Lung (tissue), 12 donors: ENCODE data around the gene ARL8A. TPM values are rescaled to one million over a fixed set of nuclear protein-coding genes. Genes with fewer than 3 reads are reported as not detected.
"Not testable (repeated sequence)": the region's sequence is repeated elsewhere in the genome, so short reads cannot be mapped to it uniquely, and the experiment has no call there.

Source experiments
- ATAC-seq: fragments of 200-7000 bp; cut with Tn5 transposase; one replicate; pipeline ENCODE4 v1.9.1; 2020; ENCODE audit warnings: moderate number of reproducible peaks; ENCODE audit not compliant: insufficient read depth, low FRiP score
- DNase-seq, 3 donors: peaks; one replicate each; pipeline ENCODE4 v3.0.0-alpha.2; 2013 to 2017
- H3K27ac ChIP-seq, 2 donors: one replicate each; pipeline ENCODE4 v1.5.1; 2013; ENCODE audit warnings: mild to moderate bottlenecking in 2 of 2, moderate library complexity in 2 of 2, control low read depth in 1 of 2, inconsistent platforms in 1 of 2, low read depth in 1 of 2, low read length in 1 of 2
- H3K27me3 ChIP-seq, 3 donors: one replicate each; pipeline ENCODE4 v1.5.1; 2013; ENCODE audit warnings: low read length in 2 of 3; ENCODE audit not compliant: control insufficient read depth in 3 of 3, insufficient read depth in 3 of 3
- H3K36me3 ChIP-seq, 4 donors: one replicate each; pipeline ENCODE4 v1.5.1; 2013; ENCODE audit warnings: low read length in 4 of 4, mild to moderate bottlenecking in 1 of 4, moderate library complexity in 1 of 4; ENCODE audit not compliant: control insufficient read depth in 4 of 4, insufficient read depth in 4 of 4
- H3K4me1 ChIP-seq, 5 donors: one replicate each; pipeline ENCODE4 v1.5.1; 2013; ENCODE audit warnings: low read length in 5 of 5, mild to moderate bottlenecking in 2 of 5, moderate library complexity in 1 of 5; ENCODE audit not compliant: control insufficient read depth in 5 of 5, insufficient read depth in 5 of 5
- H3K4me3 ChIP-seq: one replicate; pipeline ENCODE4 v1.5.1; 2013; ENCODE audit warnings: mild to moderate bottlenecking, control low read depth, moderate library complexity
- H3K9ac ChIP-seq, 2 donors: one replicate each; pipeline ENCODE4 v1.5.1; 2013; ENCODE audit warnings: low read length in 2 of 2, control low read depth in 1 of 2; ENCODE audit not compliant: insufficient read depth in 1 of 2
- H3K9me3 ChIP-seq, 4 donors: one replicate each; pipeline ENCODE4 v1.5.1; 2013; ENCODE audit warnings: low read length in 3 of 4, mild to moderate bottlenecking in 1 of 4, moderate library complexity in 1 of 4; ENCODE audit not compliant: control insufficient read depth in 4 of 4, insufficient read depth in 3 of 4
- CTCF ChIP-seq: IDR thresholded peaks from 2 replicates; pipeline ENCODE4 v1.5.1; 2012; ENCODE audit warnings: mild to moderate bottlenecking; ENCODE audit errors: control extremely low read depth, extremely low read depth
- WGBS, 2 donors: extraction: QIAGEN DNeasy Blood & Tissue Kit; methylation state at CpG; one replicate each; pipeline ENCODE4 v1.1.7; 2013; 5-methylcytosine and 5-hydroxymethylcytosine counted together
- polyA plus RNA-seq, 2 donors: library from polyadenylated mRNA; stranded (reverse); fragments of 200-250 nt; gene quantifications; one replicate each; pipeline ENCODE4 v1.2.1, GENCODE V29; 2013
- total RNA-seq, 2 donors: library from RNA; depleted of rRNA in 1 of 2; stranded (reverse); fragments of >200 nt in 1 of 2; gene quantifications; one replicate each; pipeline ENCODE4 v1.2.1, GENCODE V29; 2014 to 2021
- donor health status: control.
- donor health status: control.
- donor health status: Bipolar disorder and iron deficiency.
- donor health status: healthy.
- donor health status: DM: yes; HTN: yes; CAD: no.

ARL8A gene
- total and polyA plus RNA-seq, 4 donors, result 27.8 to 82.0 (median 48.8) TPM

DNA sequence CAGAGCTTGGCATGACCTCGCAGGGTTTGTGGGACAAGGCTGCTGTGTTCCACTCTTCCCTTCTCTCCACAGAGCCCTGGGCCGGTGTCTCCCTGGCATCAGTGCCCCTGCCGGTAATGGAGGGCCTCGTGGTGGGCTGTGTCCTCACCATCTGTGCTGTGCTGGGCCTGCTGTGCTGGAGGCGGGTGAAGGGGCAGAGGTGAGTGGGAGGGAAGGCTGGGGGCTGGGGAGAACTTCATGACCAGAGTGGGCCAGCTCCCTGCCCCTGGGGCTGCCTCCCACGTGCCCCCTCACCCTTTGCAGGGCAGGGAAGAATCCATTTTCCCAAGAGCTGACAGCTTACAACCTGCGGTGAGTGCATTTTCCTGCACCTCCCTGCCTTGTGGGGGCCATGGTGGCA, 37.0 kb upstream of the ARL8A start:
- ATAC-seq (no peak), DNase-seq (no peak)
- Histone ChIP-seq H3K36me3 (no peaks in the 10 kb centered on the region), H3K9ac (no peak overlapping the region), H3K4me3 (no peak overlapping the region), H3K27ac (no peak overlapping the region), H3K9me3 (peaks cover 0 to 1% (median 0%) of the 10 kb centered on the region in 4 donors), H3K27me3 (no peaks in the 10 kb centered on the region), H3K4me1 (no peaks in the 10 kb centered on the region)
- WGBS, 2 donors, result 83 to 95% methylated on average over 7 of the region's 7 CpGs
- TF ChIP-seq CTCF, result no peak

DNA sequence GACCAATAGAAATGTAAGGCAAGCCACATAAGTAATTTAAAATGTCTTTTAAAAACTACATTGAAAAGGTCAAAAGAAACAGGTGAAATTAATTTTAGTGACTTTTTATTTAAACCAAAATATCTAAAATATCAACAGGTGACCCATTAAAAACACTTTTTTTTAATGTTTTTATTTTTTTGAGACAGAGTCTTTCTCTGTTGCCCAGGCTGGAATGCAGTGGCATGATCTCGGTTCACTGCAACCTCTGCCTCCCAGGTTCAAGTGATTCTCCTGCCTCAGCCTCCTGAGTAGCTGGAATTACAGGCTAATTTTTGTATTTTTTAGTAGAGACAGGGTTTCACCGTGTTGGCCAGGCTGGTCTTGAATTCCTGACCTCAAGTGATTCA, 36.2 kb upstream of the ARL8A start:
- not testable (repeated sequence) for H3K9ac ChIP-seq, H3K36me3 ChIP-seq, H3K4me3 ChIP-seq, H3K9me3 ChIP-seq, H3K4me1 ChIP-seq, DNase-seq, H3K27me3 ChIP-seq, H3K27ac ChIP-seq, ATAC-seq
- WGBS, 2 donors, result 59 to 80% methylated on average over 2 of the region's 2 CpGs

DNA sequence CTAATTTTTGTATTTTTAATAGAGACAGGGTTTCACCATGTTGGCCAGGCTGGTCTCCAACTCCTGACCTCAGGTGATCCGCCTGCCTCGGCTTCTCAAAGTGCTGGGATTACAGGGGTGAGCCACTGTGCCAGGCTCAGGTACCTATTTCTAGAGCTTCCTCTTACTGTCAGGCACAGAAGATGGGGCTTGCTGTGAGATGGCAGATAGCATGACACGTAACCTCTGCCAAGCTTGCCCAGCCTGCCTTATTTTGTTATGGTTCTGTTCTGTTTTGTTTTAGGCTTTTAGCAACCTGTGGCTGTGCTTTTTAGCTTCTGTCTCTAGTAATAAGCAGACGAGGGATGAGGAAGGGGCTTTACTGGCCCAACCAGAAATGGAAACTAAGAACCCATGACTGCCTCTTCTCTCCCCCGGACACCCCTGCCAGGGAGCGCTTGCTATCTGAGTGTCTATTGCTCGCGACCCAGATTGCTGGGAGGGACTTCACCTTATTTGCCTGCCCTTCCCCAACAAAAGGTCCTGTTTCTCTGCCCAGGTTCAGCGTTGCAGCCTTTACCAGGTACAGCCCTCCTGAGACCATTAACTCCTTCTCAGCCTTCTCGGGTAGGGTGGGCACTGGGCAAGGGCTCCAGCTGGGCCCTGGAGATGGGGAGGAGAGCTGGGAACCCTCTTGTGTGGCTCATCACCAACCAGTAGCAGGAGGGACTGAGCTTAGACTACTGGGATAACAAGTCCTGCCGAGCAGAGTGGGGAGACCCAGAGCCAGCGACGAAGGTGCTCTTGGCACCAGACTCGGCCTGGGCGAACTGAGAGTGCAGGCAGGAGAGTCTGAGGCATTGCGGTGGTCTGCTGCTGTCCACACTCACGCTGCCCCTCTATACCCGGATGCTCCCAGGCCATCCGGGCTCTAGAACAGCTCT, 35.6 kb upstream of the ARL8A start:
- ATAC-seq (no peak), DNase-seq (no peak)
- H3K27ac ChIP-seq, result no peak overlapping the region
- H3K9me3 ChIP-seq, result peaks cover 0 to 1% (median 0%) of the 10 kb centered on the region in 4 donors
- H3K27me3 ChIP-seq, result no peaks in the 10 kb centered on the region
- no peak for TF ChIP-seq CTCF
- H3K36me3 ChIP-seq, result no peaks in the 10 kb centered on the region
- no peaks in the 10 kb centered on the region for H3K4me1 ChIP-seq
- no peak overlapping the region for H3K9ac ChIP-seq
- no peak overlapping the region for H3K4me3 ChIP-seq
- WGBS, 2 donors, result 81 to 87% methylated on average over 19 of the region's 19 CpGs

- TF ChIP-seq CTCF, result no peak
- H3K4me1 ChIP-seq, result no peaks in the 10 kb centered on the region
- ATAC-seq (no peak), DNase-seq (no peak)
- no peaks in the 10 kb centered on the region for H3K27me3 ChIP-seq
- H3K27ac ChIP-seq, result no peak overlapping the region
- H3K4me3 ChIP-seq, result no peak overlapping the region
- 93 to 94% methylated on average over 28 to 29 of the region's 29 CpGs for WGBS, 2 donors
- H3K9ac ChIP-seq, result no peak overlapping the region
- no peaks in the 10 kb centered on the region for H3K36me3 ChIP-seq
- no peaks in the 10 kb centered on the region for H3K9me3 ChIP-seq
Measured at GRCh38 chr1:202176949-202177927, 32.7 kb upstream of the ARL8A start.
